Gastrocnemius medialis (tissue), 4 donors: ENCODE measurements around the gene MALRD1. TPM values are rescaled to one million over a fixed set of nuclear protein-coding genes. Genes with fewer than 3 reads are reported as not detected.

Experiments used
- ATAC-seq, 2 donors: fragments of 150-250 bp; one replicate each; pipeline ENCODE4 v1.9.1; 2016
- DNase-seq, 2 donors: peaks; one replicate each; pipeline ENCODE4 v3.0.0-alpha.2; 2019
- H3K27ac ChIP-seq, 4 donors: fragments of 200-600 bp; sonication (generic); 1 replicate in 1 of 4; 2 replicates in 3 of 4; pipeline ENCODE4 v1.5.1; 2016 to 2018; ENCODE audit warnings: mild to moderate bottlenecking in 2 of 4, moderate library complexity in 1 of 4
- H3K27me3 ChIP-seq, 3 donors: fragments of 200-600 bp; sonication (generic) in 2 of 3; 1 replicate in 1 of 3; 2 replicates in 2 of 3; pipeline versions ENCODE4 v1.5.1 to v1.6.0; 2016 to 2019; ENCODE audit warnings: mild to moderate bottlenecking in 1 of 3, moderate library complexity in 1 of 3
- H3K36me3 ChIP-seq, 2 donors: fragments of 200-600 bp; sonication (generic) in 1 of 2; one replicate each; pipeline ENCODE4 v1.5.1; 2017 to 2018
- H3K4me1 ChIP-seq, 2 donors: fragments of 200-600 bp; sonication (generic) in 1 of 2; one replicate each; pipeline ENCODE4 v1.5.1; 2016 to 2017; ENCODE audit warnings: mild to moderate bottlenecking in 2 of 2
- H3K4me3 ChIP-seq, 4 donors: fragments of 200-600 bp; sonication (generic) in 3 of 4; 1 replicate in 1 of 4; 2 replicates in 3 of 4; pipeline ENCODE4 v1.5.1; 2016 to 2019; ENCODE audit warnings: mild to moderate bottlenecking in 2 of 4
- H3K9me3 ChIP-seq, 3 donors: fragments of 200-600 bp; sonication (generic) in 2 of 3; 1 replicate in 1 of 3; 2 replicates in 2 of 3; pipeline ENCODE4 v1.5.1; 2016 to 2019
- CTCF ChIP-seq, 5 experiments: fragments of 450-650 bp in 3 of 5; fragments of 200-600 bp in 2 of 5; sonication (generic) in 2 of 5; IDR thresholded peaks in 4 of 5; conservative IDR thresholded peaks in 1 of 5; 1 replicate in 4 of 5; 2 replicates in 1 of 5; pipeline ENCODE4 v1.5.1; 2016 to 2019; ENCODE audit warnings: antibody characterized with exemption in 5 of 5, mild to moderate bottlenecking in 3 of 5, moderate library complexity in 3 of 5
- POLR2A ChIP-seq, 2 donors: fragments of 450-650 bp; IDR thresholded peaks; one replicate each; pipeline ENCODE4 v1.6.1; 2017; ENCODE audit warnings: antibody characterized with exemption in 2 of 2, mild to moderate bottlenecking in 2 of 2, moderate library complexity in 2 of 2
- in situ Hi-C, 4 donors: fragments of 200-750 bp; cut with MboI; loops; one replicate each; pipeline versions ENCODE4 v1.15.0 to v1.8.0; 2017; ENCODE audit warnings: low sequenced_read_pairs in 4 of 4
- intact Hi-C: fragments of 100-400 bp; cut with DNase I; formaldehyde crosslinking; loops from one replicate; pipeline ENCODE4 v1.15.1; 2023; ENCODE audit warnings: low total_unique reads
- total RNA-seq, 4 donors: library from RNA; depleted of rRNA; stranded (reverse); fragments of >200 nt; gene quantifications; one replicate each; pipeline versions ENCODE4 v1.1.0 to v1.2.3, GENCODE V29; 2016

MALRD1 gene
- total RNA-seq, 4 donors from 2014 or later = 0.75 TPM; not detected in 3

GRCh38 chr10:19561181-19561580, 512.6 kb downstream of the MALRD1 start:
- H3K4me1 ChIP-seq = peaks cover 8 to 17% of the 10 kb centered on the region in 2 donors
- no peak for ATAC-seq
- H3K27ac ChIP-seq = peak overlapping the region; percentile 48 to 79 (median 72)
- H3K4me3 ChIP-seq = no peak overlapping the region
- TF ChIP-seq CTCF (IDR thresholded peaks at IDR 0.05 in 4 of 5, conservative IDR thresholded peaks at IDR 0.05 in 1 of 5) (no peak), POLR2A (IDR thresholded peaks at IDR 0.05) (no peak)
- no peaks in the 10 kb centered on the region for H3K27me3 ChIP-seq
- in situ Hi-C loops (no loop called here), intact Hi-C loops (no loop called here)
- DNase-seq = no peak
- H3K36me3 ChIP-seq = no peaks in the 10 kb centered on the region
- H3K9me3 ChIP-seq = no peaks in the 10 kb centered on the region

- Histone ChIP-seq H3K27me3 (no peaks in the 10 kb centered on the region), H3K27ac (peak overlapping the region; percentile 48 to 79 (median 72)), H3K4me3 (no peak overlapping the region), H3K36me3 (no peaks in the 10 kb centered on the region), H3K9me3 (no peaks in the 10 kb centered on the region), H3K4me1 (peaks cover 8 to 17% of the 10 kb centered on the region in 2 donors)
- DNase-seq (no peak), ATAC-seq (peak; percentile 35 to 64)
- TF ChIP-seq CTCF (IDR thresholded peaks at IDR 0.05 in 4 of 5, conservative IDR thresholded peaks at IDR 0.05 in 1 of 5) = no peak
- no peak for TF ChIP-seq POLR2A (IDR thresholded peaks at IDR 0.05)
- intact Hi-C loops = no loop called here
- in situ Hi-C loops = no loop called here
These were observed 515.0 kb downstream of the MALRD1 start for GRCh38 chr10:19563388-19564141.

GRCh38 chr10:19570120-19570519, 521.5 kb downstream of the MALRD1 start:
- peaks cover 4 to 25% of the 10 kb centered on the region in 2 donors for H3K4me1 ChIP-seq
- intact Hi-C loops (no loop called here), in situ Hi-C loops (no loop called here)
- H3K27me3 ChIP-seq = no peaks in the 10 kb centered on the region
- peak in 1 of 2 donors; percentile 32 for ATAC-seq
- no peak overlapping the region for H3K4me3 ChIP-seq
- no peak for DNase-seq
- no peaks in the 10 kb centered on the region for H3K36me3 ChIP-seq
- no peak for TF ChIP-seq POLR2A (IDR thresholded peaks at IDR 0.05)
- no peak for TF ChIP-seq CTCF (IDR thresholded peaks at IDR 0.05 in 4 of 5, conservative IDR thresholded peaks at IDR 0.05 in 1 of 5)
- H3K27ac ChIP-seq = peak overlapping the region; percentile 52 to 82 (median 61)
- H3K9me3 ChIP-seq = no peaks in the 10 kb centered on the region

- in situ Hi-C loops (no loop called here), intact Hi-C loops (no loop called here)
- DNase-seq = no peak
- Histone ChIP-seq H3K9me3 (no peaks in the 10 kb centered on the region), H3K27ac (peak overlapping the region; percentile 52 to 82 (median 66)), H3K36me3 (no peaks in the 10 kb centered on the region), H3K4me1 (peaks cover 4 to 25% of the 10 kb centered on the region in 2 donors), H3K4me3 (peak overlapping the region in 1 of 4 donors; percentile 16), H3K27me3 (no peaks in the 10 kb centered on the region)
- ATAC-seq = peak; percentile 91 to 99
- no peak for TF ChIP-seq CTCF (IDR thresholded peaks at IDR 0.05 in 4 of 5, conservative IDR thresholded peaks at IDR 0.05 in 1 of 5)
- TF ChIP-seq POLR2A (IDR thresholded peaks at IDR 0.05) = no peak
These were observed 522.4 kb downstream of the MALRD1 start for GRCh38 chr10:19570991-19571390.
